GM19438 (cell line): ENCODE results near the gene COG5.

Source experiments
- ATAC-seq: cut with Tn5 transposase; IDR thresholded peaks from one replicate; pipeline ENCODE4 v1.9.1; 2021; ENCODE audit warnings: low read depth; ENCODE audit not compliant: unreplicated experiment

COG5 gene

GRCh38 chr7:107563775-107564552 lies at the start of gene COG5, which contains the start of gene DUS4L:
Gene COG5 (minus strand): TSS chr7:107563920. CDS start chr7:107563896, 24 bp downstream.
Gene DUS4L (plus strand): TSS chr7:107563971. CDS start chr7:107567071, 3,100 bp downstream.
- peak; percentile 95 for ATAC-seq

GRCh38 chr7:107613439-107613838 lies 49.7 kb upstream of the COG5 start:
- no peak for ATAC-seq

GRCh38 chr7:107610323-107610722 lies 46.6 kb upstream of the COG5 start:
- ATAC-seq: no peak

- ATAC-seq: no peak
These were observed 46.1 kb upstream of the COG5 start for GRCh38 chr7:107609811-107610261.

DNA sequence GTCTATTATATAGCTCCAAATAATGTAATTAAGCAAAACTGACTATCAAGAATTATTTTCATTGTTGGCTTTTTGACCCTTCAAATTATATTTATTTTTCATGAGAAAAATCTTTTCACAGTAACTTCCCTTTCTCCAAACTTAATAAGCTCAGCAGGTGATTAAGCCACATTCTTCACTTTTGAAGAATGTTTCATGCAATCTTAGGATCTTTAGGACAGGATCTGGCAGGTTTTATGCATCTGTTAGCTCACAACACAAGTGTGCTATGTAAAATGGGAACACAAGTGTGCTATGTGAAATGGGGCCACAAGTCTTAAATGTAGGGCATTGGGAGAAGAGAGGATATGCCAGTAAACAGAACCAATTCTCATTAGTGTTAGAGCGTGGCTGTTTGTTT lies 42.6 kb upstream of the COG5 start:
- no peak for ATAC-seq

DNA sequence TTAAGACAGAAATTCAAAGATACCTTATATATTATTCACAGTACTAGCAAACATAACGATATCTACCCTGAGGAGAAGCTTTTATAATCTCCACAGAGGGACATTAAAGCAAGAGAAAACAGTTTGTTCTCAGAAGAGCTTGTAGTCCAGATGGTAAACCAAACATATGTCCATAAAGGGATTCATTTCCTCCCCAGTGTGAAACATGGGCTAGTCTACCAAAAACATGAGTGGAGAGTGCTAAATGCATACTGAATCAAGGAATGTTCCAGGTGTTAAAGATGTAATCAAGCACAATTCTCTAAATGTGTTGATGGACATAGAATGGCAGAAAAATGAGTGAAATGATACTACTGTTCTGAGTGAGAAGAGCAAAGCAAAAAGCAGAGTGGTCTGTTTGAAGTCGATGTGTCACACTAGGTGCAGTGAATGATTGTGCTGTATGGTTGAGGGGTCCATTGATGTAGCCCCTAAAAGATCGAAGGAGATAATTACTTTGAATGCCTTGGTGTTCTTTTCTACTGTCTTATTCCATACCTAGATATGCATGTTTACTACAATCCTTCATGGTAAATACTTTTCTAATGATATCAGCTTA lies 41.6 kb upstream of the COG5 start:
- no peak for ATAC-seq

GRCh38 chr7:107600816-107601215 lies 37.1 kb upstream of the COG5 start:
- ATAC-seq: no peak

DNA sequence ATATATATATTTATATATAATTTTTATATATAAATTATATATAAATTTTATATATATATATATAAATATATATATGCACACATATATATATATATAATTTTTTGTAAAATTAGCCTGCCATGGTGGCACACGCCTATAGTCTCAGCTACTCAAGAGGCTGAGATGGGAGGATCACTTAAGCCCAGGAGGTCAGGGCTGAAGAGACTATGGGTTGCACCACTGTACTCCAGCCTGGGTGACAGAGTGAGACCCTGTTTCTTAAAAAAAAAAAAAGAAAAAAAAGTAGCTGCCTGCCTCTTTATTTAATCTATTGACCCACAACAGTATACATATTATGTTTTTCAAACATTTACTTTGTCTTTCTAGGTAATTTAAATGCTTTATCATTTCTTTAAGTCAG lies 35.5 kb upstream of the COG5 start:
- ATAC-seq: no peak

DNA sequence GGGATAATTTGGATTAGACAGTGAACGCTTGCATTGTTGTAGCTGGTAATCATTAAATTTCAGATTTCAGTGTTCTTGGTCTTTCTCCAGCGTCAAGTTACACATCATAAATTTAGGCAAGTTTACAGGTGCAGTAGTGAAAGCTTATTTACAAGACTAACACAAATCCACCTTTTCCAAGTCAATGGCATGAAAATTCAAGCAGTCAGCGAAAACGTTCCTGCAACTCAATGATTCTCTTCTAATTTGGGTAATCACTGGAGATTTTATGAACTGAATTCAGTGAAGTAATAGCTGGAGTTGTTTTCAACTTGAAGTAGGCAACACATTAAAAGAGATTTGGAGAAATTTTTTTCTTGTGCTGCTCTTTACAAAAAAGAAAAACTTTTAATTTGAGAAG lies 34.2 kb upstream of the COG5 start:
- no peak for ATAC-seq

DNA sequence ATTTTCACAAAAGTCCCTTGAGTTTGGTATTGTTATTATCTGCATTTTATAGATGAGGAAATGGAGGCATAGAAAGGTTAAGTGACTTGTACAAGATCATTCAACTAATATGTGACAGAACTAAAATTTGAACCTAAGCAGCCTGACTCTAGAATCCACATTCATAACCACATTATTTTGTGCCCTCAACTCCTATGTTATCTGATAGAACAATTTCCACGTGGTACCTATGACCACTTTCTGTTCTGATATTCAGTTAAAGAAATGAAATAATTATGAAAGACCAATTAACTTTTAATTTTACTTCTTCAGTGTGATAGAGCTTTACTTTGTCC lies 33.8 kb upstream of the COG5 start:
- no peak for ATAC-seq

DNA sequence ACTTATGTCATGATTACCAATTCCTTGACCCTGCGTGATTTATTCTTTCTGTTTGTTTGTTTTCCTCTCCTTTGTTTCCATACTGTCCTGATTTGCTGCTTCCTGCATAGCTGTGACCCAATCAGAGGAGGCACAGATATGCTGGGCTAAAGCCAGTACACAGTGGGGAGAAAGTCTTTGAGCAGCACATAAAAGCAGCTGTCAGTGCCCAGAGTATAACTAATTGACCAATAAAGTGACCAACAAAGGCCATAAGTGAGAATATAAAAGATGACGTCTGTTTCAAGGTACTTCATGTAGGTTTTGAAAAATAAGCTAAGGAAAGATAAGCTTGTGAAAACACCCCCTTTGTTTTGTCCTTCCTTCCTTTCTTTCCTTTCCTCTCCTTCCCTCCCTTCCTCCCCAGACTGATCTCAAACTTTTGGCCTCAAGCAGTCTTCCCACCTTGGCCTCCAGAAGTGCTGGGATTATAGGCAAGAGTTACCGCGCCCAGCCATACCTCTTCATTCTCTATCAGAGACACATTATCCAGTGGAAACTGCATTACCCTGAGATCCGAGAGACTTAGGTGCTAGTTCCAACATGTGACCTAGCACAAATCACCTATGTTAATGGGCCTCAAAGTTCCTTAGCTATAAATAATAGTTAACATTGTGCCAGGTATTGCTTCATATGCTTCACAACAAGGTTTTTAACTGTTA lies 33.3 kb upstream of the COG5 start:
- ATAC-seq: no peak

- ATAC-seq: no peak
These were observed 31.4 kb upstream of the COG5 start for GRCh38 chr7:107594961-107595737.

DNA sequence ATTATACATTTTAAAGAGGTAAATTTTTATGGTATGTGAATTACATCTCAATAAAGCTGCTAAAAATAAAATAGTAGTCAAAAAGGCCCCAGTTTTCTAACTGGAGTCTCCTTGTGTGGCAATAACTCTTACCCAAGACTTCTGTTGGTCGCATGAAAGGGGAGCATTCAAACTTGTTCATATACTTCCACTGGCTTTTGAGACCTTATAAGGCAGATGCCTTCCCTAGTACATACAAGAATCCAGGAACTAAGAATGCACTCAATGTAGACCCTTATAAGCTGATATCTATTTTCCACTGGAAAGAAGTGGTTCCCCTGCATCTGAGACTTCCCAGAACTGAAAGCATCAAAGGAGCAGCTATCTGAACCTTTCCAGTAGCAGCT lies 29.3 kb upstream of the COG5 start:
- no peak for ATAC-seq

- no peak for ATAC-seq
These were observed 28.8 kb upstream of the COG5 start for GRCh38 chr7:107592361-107593024.

- no peak for ATAC-seq
These were observed 27.7 kb upstream of the COG5 start for GRCh38 chr7:107591421-107591820.

DNA sequence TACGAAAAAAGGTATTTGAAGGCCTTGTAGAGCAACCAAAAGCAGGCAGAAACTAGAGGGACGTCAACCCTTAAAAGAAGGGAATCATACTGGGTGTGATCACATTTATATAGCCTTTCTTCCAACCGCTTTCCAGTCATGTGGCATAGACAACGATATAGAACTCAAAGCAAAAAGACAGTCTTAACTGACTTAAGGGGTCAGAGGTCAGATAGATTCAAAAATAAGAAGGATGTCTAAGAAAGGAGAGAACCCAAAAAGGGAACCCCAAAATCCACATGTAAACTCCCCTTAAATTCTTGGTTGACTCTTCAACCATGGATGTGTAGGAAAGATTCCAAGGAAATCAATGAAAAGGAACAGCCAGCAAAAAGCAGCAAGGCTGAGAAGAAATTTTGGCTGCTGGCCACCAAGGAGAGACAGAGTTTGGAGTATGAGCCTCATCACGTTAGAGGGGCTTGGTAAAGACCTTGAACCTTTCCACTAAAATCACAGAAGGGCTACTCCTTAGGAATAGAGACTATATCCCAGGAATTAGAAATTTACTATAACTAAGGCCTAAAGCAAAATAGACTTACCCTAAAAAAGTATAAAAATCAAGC lies 24.9 kb upstream of the COG5 start:
- no peak for ATAC-seq

DNA sequence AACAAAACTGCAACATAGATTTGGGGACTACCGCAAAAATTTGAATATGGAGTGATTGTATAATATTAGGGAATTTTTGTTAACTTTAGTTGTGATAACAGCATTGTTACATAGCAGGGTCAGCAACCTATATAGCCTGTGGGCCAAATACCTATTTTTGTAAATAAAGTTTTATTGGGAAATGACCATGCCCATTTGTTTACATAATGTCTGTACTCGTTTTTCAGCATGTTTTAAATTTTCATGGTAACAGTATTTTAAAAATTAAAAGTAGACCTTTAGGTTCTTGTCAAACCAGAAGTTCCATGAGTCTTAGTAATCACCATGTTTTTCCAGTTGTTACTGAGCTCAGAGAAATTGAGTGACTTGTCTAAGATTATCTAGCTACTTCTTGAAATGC lies 21.0 kb upstream of the COG5 start:
- ATAC-seq: no peak

GRCh38 chr7:107582875-107583274 lies 19.2 kb upstream of the COG5 start:
- no peak for ATAC-seq

DNA sequence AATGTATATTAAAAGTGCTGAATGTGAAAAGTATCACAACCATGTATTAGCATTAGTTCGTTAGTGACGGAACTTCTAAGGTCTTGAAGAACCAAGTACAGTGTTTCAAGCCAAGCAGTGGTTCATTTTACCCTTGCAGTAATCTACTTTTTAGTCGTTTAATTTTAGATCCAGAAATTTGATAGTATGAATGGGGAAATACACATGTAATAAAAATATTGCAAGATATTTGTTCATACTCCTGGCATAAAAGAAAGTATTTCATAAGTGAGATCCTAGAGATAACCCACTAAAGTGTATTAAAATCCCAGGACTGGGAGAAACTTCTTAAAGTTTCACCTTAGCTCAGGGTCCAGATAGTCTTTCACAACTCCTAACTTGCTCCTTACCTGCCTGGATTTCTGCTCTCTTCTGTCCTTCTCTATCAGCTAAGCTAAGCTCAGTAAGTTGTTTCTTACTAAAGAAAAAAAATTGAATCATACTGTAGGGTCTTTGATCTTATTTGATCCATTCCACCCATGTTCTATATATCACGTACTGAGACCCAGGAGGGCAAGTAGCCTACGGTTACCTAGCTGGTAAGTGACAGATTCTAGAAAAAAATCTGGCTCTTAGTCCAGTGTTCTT lies 17.8 kb upstream of the COG5 start:
- ATAC-seq: no peak
